GM12874 (cell line): ENCODE measurements around the gene PITRM1.
A peak's percentile ranks its signal among the peaks of the same experiment; 100 is the strongest.

ENCODE experiments used
- TF ChIP-seq, protein P1 (sequence below): IDR thresholded peaks from 2 replicates; pipeline ENCODE4 v1.5.1; 2011; ENCODE audit warnings: low read depth, mild to moderate bottlenecking, control low read depth, low read length, moderate library complexity; ENCODE audit not compliant: insufficient read depth

The PITRM1 gene

DNA sequence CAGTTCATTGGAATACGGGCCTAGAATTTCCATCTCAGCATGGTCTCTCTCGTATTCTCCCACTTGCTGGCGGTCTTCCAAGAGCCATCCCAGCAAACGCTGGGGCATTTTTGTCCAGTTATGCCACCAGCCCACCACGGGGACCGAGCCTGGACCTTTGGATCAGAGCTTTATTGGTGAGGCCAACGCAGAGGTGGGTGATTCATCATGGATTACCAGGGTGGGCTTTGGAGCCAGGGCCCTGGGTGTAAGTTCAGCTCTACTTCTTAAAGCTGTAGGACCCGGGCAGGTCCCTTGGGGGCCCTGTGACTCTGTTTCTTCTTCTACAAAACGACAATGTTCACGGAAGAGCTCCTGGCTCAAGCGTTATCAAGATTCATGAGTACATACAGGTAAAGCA is 22.7 kb upstream of the PITRM1 start:
- TF ChIP-seq, protein P1, sequence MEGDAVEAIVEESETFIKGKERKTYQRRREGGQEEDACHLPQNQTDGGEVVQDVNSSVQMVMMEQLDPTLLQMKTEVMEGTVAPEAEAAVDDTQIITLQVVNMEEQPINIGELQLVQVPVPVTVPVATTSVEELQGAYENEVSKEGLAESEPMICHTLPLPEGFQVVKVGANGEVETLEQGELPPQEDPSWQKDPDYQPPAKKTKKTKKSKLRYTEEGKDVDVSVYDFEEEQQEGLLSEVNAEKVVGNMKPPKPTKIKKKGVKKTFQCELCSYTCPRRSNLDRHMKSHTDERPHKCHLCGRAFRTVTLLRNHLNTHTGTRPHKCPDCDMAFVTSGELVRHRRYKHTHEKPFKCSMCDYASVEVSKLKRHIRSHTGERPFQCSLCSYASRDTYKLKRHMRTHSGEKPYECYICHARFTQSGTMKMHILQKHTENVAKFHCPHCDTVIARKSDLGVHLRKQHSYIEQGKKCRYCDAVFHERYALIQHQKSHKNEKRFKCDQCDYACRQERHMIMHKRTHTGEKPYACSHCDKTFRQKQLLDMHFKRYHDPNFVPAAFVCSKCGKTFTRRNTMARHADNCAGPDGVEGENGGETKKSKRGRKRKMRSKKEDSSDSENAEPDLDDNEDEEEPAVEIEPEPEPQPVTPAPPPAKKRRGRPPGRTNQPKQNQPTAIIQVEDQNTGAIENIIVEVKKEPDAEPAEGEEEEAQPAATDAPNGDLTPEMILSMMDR: no peak

DNA sequence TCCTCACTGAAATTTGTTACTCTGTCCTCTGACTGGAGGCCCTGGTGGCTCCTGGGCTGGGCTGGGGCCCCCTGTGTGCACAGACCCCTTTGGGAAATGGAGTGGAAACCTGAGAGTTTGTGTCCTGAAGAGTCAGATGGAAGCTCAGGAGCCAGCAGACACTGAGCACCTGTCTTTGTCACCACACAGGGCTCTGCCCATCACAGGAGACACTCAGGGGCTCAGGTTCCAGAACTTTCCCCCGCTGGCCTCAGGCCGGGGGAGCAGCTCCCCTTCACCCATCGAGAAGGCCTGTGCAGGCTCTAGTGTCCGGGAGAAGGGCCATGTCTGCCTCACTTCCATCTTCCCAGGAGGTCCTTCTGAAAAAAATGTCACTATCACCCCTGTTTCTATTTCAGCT is 22.3 kb upstream of the PITRM1 start:
- TF ChIP-seq, protein P1: no peak

DNA sequence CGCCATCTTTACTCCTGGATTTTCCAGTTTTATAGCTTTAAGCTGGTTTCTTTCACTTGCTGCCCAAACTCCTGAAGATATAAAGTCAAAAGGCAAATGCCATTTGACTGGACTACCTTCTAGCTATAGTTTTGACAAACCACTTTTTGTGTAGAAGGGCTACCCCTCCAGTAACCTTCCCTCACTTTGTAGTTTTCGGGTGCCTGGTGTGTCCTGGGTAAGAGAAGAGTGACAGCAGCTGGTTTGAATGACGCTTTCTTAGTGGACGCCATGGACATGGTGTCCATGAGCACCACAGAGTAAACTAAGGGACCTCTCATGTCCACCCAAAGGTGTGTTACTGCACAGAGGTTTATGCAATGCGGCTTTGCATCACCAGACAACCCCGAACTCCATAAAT is 21.2 kb upstream of the PITRM1 start:
- TF ChIP-seq, protein P1: no peak

DNA sequence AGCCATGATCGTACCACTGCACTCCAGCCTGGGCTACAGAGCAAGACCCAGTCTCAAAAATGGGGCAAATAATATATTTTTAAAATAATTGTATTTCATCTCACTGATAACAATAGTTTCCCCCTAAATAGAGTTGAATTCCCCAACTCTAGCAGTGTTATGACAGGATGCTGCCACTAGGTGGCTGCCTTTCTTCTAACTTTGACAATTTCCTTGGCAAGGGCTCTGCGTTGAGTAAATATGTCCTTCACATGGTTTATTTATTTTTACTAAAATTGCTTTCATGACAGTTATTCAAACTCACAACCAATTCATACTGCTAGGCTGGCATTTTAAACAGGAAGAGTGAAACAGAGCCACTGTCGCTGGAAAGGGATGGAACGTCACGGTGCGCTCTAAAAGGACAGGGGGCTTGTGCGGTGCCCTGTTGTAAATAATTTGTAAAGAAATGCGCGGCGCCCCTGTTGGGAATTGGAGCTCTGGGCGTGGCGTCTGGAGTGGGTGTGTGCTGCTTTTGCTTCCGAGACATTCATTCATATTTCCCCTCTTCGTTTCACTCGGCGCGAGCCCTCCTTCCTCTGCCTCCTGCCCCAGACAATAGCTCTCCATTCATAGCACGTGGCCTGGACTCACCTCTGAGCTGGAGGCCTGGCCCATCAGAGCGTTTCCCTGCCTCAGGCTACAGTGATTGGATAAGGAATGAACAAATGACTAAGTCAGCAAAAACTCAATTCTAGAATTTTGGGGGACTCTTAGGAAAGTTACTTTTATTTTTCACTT is 20.5 kb upstream of the PITRM1 start:
- TF ChIP-seq, protein P1: peak; percentile 75

DNA sequence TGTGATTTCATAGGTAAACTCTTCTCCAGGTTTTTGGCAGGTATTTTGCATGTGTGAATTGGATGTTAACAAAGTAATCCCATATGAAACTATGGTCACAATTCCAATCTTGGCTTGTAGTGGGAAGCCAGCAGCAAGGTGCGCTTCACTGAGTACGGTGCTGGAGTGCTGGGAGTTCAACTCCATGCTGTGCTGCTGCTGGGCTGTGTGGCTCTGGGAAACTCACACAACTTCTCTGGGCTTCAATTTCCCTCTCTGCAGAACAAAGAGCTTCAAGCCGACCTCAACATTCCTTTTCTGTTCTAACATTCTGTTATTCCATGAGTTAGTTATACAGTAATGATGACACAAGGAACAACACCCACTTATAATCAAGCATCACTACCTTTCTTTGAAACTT is 18.2 kb upstream of the PITRM1 start:
- TF ChIP-seq, protein P1: no peak

DNA sequence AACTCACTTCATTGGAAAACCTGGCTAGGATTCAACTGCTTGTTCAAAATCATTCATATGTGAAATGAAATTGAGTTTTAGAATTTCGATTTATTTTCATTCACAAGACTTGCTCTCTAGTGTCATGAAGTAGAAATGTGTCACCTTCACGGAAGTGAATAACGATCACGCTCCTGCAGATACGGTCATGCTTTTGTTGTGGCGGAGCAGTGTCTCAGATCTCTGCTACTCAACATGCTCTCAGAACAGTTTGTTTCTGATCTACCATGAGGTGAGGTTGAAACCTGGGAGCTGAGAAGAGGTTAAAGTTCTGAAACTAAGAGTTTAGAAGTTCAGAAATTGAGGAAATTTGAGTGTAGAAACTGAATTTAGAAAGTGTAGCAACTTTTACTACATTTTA is 13.8 kb upstream of the PITRM1 start:
- TF ChIP-seq, protein P1: no peak

DNA sequence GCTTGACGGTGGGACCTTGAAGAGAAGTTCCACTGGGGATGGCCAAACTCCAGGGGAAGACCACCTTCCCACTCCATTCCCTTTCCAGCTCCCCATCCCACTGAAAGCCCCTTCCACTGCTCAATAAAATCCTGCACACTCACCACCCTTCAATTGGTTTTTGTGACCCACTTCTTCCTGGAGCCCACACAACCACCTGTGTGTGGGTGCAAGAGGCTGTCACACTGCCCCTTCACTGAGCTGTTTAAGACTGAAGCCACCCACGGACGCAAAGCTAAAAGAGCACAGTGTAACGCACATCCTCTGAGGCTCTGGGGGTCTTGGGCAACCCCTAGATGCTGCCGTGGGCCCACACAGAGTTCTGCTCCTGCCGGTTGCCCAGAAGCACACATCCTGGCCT is 12.8 kb upstream of the PITRM1 start:
- TF ChIP-seq, protein P1: no peak
